GM21390 (cell line): ENCODE results near the gene JUP.
"Not testable (repeated sequence)": the region's sequence is repeated elsewhere in the genome, so short reads cannot be mapped to it uniquely, and the experiment has no call there.

Source experiments
- ATAC-seq: cut with Tn5 transposase; IDR thresholded peaks from one replicate; pipeline ENCODE4 v1.9.1; 2021; ENCODE audit not compliant: unreplicated experiment

Gene JUP

DNA sequence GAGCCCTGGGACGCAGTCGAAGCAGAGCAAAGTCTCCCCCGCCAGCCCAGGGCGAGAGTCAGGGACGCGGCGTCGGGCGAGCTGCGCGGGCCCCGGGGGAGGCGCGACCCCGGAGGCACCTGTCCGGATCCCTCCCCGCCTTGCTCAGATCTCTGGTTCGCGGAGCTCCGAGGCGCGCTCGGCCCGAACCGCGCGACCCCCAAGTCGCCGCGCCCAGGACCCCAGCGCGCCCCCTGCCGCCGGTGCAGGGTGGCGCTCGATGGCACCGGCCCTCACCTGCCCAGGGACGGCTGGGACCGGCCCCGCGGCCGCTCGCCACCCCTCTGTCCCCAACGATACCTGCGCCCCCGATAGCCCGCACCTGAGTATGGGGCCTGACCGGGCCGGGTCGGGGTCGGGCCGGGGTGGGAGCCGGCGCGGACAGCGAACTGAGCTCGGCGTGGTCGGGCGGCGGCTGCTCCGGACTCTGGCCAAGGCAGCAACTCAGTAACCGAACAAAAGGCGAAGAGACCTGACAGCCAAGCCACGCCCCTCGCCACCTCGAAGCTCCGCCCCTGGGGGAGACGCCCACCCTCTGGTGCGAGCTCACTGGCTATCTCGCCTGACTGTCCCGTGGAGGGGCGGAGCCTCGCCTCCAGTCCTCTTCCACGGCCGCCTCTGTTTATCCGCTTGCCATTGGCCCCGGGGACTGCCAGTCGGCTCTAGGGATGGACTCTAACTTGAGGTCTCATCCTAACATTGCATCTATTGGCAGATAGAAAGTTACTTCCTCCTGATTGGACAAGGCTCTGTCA, at the start of gene JUP:
TSS of gene JUP (minus strand) at position 485 of the 794 bp plus-strand sequence. CDS start 14,857 bp downstream, outside the sequence.
- peak; percentile 82 for ATAC-seq

DNA sequence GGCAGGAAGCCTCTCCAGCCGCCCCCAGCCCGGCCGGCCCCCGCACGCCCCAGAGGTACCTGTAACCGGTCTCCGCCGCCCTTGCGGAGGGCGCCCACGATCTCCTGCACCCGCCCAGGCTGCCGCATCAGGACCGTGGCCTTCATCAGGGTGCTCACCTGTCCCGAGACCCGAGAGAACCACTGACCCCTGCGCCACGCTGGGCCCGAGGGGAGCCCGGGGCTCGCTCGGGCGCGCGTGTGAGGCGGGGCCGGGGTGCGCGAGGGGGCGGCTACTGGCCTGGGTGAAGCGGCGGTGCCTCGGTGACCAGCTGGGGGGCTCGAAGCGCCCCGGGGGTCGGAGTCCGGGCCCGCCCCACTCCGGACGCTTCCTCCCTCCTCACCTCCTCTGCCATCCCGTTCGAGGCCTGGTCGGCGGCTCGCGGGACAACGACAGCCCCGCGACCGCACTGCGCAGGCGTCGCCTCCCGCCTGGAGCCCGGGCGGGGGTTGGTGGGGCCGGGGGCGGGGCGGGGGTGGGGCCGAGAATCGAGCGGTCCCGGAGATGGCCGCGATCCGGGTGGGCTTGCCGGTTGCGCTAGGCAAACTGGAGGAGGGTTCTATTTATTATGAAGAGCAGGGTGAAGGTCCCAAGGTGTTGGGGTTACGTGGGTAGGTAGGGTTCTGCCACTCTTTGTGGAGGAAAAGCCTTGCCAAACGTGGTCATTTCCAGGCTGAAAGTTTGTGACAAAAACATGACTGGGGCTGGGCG, 49.5 kb upstream of the JUP start, which contains the start of gene NT5C3B:
TSS of gene NT5C3B (minus strand) at position 433 of the 750 bp plus-strand sequence. CDS start at position 394, 39 bp downstream.
- ATAC-seq: no peak

DNA sequence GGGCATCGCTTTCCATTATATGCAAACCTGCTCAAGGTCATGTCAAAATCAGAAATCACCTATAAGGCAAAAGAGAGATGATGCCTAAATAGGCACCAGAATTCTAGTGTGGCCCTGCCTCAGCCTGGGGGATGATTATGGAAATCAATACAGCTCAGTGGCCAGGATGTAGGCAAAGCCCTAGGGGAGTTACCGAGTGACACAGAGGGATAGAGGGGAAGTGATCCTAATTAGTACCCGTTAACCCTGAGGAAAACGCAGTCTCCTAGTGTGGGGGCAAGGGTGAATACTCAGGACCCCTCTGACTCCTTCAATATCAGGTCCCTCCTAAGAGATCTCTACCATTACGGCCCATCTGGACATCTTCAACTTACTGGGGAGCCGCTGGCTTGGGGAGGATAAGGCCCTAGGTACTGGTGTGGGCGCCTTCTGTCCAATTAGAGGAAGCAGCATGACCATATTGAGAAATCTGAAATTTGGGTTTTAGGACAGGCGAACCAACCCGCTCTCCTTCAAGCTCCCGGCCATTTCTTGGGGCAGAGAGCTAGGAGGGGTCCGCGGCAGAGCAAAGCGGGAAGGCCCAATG, 48.8 kb upstream of the JUP start:
- no peak for ATAC-seq

DNA sequence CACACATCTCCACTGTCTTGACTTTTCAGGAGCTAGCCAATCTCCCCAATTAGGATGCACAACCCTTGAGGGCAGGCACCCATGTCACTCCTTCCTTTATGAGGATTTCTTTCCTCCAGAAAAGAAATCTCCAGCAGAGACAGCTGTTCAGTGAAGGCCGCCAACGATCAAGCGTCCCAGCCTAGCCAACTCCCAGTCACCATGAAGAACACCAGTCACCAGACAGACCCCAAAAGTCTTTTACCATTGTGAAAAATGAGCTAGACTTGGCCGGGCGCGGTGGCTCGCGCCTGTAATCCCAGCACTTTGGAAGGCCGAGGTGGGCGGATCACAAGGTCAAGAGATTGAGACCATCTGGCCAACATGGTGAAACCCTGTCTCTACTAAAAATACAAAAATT, 43.5 kb upstream of the JUP start:
- not testable (repeated sequence) for ATAC-seq

DNA sequence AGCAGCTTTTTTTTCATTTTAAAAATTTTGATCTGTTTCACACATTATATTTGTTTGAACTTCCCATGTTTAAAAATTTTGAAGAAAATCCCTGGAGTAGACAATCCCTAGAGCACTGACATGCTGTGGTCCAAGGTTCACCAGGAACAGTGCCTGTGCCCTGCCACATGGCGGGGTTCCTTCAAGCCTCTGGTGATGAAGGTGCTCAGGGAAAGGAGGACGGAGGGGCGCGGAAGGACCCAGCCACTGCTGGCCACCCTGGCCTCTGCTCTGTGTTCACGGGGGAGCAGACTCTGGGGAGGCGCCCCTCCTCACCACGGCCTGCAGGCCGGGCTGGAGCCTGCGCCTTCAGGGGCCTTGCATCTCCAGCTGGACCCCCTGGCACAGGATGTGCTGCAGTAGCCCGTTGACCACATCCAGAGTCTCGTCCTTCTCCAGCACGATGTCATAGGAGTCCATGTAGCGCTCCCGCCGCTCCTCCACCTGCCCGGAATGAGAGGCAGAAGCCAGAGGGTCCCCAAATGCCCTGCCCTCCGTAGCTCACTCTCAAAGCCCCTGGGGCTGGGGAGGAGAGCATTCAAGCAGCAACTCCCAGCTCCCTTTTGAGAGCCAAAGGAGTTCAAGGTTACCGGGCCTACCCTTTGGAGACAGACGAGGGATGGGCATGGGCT, 38.8 kb upstream of the JUP start:
- ATAC-seq: no peak

DNA sequence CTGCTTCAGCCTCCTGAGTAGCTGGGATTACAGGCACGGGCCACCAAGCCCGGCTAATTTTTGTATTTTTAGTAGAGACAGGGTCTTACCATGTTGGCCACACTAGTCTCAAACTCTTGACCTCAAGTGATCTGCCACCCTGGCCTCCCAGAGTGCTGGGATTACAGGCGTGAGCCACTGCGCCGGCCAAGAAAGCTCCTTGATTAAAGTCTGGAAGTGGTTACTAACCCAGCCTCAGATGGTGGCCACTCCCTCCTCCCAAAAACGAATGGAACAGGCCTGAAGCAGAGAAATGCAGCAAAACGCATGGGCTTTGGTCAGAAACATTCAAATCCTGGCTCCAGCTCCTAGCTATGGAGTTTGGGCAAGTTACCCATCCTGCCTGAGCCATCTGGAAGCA, 37.6 kb upstream of the JUP start:
- ATAC-seq: no peak

DNA sequence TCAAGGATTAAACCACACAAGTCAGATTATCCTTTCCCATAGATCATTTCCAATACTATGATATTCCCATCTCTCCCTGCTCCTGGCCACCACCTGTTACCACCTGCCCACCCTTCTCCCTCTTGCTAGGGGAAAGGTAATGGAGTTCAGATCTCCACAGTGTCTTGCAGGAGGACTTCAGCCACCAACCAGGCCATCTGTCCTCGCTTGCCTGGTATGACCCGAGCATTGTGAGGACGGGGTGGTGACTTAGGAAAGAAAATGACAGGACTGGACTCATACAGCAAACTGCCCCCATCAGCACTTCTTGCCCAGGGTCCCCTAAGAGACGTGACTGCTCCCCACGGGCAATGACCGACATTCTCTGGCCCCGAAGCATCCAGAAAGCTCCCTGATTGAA, 37.1 kb upstream of the JUP start:
- ATAC-seq: no peak

DNA sequence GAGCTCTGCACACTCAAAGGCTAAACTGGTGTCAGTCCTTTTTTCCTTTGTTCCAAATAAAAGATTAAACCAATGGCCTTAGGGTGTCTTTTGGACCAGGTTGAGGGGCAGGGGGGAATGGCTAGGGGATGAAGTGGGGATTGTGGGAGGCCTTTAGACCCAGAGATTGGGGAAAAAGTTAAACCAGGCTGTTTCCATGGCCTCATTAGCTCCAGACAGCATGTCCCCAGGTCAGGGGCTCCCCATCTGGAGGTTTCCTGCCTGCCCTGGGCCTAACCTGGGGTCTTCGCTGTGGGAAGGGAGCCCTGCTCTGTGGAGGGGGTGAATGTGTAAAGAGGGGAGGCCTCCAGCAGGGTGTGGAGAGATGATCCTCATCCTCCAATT, 36.6 kb upstream of the JUP start:
- ATAC-seq: no peak

DNA sequence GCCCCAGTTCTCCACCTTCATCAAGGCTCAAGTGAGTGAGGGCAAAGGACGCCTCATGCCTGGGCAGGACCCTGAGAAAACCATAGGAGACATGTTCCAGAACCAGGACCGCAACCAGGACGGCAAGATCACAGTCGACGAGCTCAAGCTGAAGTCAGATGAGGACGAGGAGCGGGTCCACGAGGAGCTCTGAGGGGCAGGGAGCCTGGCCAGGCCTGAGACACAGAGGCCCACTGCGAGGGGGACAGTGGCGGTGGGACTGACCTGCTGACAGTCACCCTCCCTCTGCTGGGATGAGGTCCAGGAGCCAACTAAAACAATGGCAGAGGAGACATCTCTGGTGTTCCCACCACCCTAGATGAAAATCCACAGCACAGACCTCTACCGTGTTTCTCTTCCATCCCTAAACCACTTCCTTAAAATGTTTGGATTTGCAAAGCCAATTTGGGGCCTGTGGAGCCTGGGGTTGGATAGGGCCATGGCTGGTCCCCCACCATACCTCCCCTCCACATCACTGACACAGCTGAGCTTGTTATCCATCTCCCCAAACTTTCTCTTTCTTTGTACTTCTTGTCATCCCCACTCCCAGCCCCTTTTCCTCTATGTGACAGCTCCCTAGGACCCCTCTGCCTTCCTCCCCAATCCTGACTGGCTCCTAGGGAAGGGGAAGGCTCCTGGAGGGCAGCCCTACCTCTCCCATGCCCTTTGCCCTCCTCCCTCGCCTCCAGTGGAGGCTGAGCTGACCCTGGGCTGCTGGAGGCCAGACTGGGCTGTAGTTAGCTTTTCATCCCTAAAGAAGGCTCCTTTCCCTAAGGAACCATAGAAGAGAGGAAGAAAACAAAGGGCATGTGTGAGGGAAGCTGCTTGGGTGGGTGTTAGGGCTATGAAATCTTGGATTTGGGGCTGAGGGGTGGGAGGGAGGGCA, 36.0 kb upstream of the JUP start:
- no peak for ATAC-seq

DNA sequence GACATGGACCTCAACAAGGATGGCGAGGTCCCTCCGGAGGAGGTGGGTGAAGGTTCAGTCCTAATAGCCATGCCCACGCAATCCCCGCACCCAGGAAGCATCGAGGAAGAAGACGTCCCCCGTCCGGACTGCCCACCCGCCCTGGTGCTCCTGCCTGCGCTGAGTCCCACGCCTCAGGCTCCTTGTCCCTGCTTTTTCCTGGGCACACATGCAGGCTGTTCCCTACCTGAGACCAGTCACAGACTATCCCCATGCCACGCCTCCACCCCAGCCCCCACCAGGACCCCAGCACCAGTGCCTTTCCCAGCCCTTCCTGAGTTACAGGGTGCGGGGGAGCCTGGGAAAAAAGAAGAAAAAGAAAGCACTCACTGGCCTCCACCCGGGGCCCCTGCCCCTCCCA, 35.3 kb upstream of the JUP start:
- ATAC-seq: no peak

DNA sequence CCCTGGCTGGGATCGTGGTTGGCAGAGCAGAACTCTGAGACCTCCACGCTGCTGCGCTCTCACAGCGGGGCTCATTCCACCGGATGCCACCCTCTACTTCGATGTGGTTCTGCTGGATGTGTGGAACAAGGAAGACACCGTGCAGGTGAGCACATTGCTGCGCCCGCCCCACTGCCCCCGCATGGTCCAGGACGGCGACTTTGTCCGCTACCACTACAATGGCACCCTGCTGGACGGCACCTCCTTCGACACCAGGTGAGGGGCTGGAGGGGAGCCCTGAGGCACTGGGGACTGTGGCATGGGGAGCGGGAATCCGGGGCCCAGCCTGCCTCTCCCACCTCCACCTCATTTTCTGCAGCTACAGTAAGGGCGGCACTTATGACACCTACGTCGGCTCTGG, 31.5 kb upstream of the JUP start:
- no peak for ATAC-seq

DNA sequence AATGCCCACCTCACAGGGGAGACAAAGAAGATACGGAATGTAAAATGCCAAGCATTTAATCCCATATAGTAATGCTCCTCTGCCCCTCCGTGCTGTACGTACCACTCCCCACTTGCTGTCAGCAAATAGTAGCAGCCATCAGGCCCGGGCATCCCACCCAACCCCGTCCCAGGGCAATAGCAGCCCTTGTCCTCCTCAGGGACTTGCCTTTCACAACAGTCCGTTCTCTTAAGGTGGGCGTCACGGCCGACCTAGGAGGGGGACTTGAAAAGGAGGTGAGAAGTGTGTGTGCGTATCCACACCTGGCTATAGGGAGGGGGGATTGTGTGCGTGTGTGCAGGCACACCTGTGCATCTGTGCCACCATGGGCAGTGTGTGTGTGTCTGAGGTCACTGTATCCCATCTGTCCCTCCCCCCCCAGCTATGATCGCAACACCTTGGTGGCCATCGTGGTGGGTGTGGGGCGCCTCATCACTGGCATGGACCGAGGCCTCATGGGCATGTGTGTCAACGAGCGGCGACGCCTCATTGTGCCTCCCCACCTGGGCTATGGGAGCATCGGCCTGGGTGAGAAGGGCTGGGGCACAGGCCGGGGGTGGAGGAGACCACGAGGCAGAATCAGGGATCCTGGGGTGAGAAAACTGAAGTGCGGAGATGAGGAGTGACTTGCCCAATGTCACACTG, 30.3 kb upstream of the JUP start:
- no peak for ATAC-seq

DNA sequence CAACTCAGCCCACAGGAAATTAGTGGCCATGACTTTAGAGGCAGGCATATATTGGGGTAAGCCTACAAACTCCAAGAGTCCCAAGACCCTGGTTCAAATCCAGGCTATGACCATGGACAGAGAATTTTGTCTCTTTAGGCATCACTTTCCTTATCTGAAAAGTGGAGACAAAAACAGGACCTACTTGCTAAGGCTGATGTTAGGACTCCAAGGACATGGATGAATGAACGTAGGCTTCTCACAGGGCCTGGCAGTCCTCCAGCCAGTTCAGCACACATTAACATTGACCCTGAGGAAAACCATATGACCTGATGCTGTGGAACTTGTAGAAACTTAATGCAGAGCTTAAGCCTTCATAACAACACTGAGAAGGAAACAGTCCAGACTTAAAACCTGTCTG, 27.7 kb upstream of the JUP start:
- no peak for ATAC-seq

DNA sequence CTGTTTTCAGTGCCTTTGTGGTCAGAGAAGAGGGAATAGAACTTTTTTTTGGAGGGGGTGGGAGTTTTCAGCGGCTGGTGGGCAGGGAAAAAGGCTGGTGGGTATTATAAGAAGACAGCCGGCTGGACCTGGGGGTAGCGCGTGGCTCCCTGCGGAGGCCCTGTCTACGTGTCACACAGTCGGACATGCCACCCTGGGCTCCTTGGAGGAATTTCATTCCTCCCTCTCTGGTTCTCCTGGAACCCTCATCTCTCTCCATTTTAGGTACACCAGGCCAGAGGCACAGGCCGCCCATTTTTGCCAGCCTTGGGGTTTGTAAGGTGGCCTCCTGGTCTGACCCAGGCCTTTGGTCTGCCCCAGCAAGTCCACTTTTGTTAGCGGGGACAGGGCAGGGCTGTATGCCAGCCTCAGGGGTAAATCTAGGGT, 27.2 kb upstream of the JUP start:
- ATAC-seq: no peak

DNA sequence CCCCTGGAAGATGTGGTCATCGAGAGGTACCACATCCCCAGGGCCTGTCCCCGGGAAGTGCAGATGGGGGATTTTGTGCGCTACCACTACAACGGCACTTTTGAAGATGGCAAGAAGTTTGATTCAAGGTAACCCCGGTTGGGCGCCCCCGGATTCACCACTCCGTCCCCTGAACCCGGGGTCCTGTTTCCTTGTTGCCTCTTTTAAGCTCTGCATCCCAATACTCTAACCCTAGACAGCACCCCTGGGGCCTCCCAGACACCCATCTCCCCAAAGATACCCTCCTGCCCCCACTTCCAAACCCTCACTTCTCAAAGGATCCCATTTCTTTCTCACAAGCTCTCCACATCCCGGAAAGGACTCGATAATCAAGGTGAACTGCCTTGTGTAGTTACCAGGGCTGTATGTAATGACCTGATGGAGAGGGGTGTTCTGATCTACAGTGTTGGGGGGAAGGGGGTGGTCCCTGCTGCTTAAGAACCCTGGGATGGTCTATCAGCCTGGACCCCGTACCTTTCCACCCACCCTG, 26.7 kb upstream of the JUP start:
- ATAC-seq: no peak

DNA sequence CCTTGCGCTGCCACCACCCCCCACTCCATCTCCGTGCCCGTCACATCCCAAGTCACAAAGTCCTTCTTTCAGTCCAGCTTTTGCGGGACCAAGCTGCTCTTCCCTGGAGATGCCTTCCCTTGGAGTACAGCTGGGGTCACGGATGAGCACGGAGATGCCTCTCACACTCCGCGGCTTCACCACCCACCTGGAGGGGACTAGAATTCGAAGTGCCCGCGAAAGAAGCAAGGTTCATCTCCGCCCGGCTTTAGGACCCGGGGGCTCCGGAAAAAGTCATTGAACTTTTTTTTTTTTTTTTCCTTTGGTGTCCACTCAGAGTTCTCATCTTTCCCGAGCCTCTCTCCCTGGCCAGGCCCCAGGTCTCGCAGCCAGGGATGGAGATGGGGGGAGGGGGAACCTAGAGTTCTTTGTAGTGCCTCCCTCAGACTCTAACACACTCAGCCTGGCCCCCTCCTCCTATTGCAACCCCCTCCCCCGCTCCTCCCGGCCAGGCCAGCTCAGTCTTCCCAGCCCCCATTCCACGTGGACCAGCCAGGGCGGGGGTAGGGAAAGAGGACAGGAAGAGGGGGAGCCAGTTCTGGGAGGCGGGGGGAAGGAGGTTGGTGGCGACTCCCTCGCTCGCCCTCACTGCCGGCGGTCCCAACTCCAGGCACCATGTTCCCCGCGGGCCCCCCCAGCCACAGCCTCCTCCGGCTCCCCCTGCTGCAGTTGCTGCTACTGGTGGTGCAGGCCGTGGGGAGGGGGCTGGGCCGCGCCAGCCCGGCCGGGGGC, 26.1 kb upstream of the JUP start, which contains the start of gene FKBP10:
TSS of gene FKBP10 (plus strand) at position 624 of the 771 bp plus-strand sequence. CDS start at position 655, 31 bp downstream.
- ATAC-seq: no peak

DNA sequence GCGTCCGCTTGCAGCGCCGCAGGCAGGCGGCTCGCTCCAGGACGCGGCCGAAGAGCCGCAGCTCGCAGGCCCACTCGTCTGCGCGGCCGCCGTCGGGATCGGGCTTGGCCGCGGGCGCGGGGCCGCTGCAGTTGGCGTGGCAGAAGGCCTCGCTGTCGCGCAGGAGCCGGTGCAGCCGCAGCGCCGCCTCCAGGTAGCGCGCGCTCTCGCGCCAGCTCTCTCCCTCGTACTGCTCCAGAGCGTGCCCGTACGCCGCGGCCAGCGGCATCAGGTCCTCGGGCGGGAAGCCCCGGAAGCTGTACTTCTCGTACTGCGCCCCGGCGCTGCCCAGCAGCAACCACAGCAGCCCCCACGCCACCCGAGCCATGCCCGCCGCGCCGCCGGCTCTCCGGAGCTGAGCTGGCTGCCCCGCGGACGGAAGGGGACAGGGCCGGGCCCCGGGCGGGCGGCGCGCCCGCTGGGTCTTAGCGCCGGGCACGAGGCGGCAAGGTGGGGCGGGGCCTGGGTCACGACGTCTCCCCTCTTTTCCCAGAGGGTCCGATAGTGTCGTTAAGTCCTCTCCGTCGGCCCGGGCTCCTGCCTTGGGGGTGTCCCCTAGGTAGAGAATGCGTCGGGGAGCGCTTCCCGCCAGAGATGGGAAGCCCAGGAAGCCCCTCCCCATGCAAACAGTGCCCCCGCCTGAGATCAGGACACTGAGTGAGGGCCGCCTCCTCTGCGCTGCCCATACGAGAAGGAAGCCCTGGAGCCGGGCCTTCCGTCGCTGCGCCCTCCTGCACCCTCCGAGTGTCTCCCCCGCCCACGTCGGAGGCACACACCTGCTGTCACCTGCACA, 25.3 kb upstream of the JUP start, which contains the start of gene P3H4:
TSS of gene P3H4 (minus strand) at position 401 of the 832 bp plus-strand sequence. CDS start at position 367, 34 bp downstream.
- peak; percentile 64 for ATAC-seq
